DOHH2 (cell line): ENCODE results near the gene SSX4B.

ENCODE experiments used
- H3F3A ChIP-seq: fragments of 200-600 bp; sonication (generic), shearing (Covaris generic); 2 replicates; pipeline ENCODE4 v1.6.0; 2016; ENCODE audit warnings: antibody characterized with exemption, mild to moderate bottlenecking; ENCODE audit not compliant: control insufficient read depth, insufficient read depth
- H3K27ac ChIP-seq: fragments of 200-600 bp; sonication (generic); 2 replicates; pipeline ENCODE4 v1.5.1; 2014; ENCODE audit warnings: low read depth, mild to moderate bottlenecking, low read length, moderate library complexity
- H3K27me3 ChIP-seq: fragments of 200-600 bp; sonication (generic); 2 replicates; pipeline ENCODE4 v1.6.1; 2014; ENCODE audit warnings: mild to moderate bottlenecking, low read length, mixed read lengths; ENCODE audit not compliant: control insufficient read depth
- H3K36me3 ChIP-seq: fragments of 200-600 bp; sonication (generic); 2 replicates; pipeline ENCODE4 v1.6.1; 2014; ENCODE audit warnings: mild to moderate bottlenecking, low read length, moderate library complexity, mixed read lengths; ENCODE audit not compliant: control insufficient read depth
- H3K4me1 ChIP-seq: fragments of 200-600 bp; sonication (generic); 2 replicates; pipeline ENCODE4 v1.6.1; 2014; ENCODE audit warnings: mild to moderate bottlenecking, low read length, mixed read lengths; ENCODE audit not compliant: control insufficient read depth
- H3K4me2 ChIP-seq: fragments of 200-600 bp; sonication (generic); 2 replicates; pipeline ENCODE4 v1.6.0; 2014; ENCODE audit warnings: mild to moderate bottlenecking, low read length, moderate library complexity
- H3K4me3 ChIP-seq: fragments of 200-600 bp; sonication (generic); 2 replicates; pipeline ENCODE4 v1.5.1; 2014; ENCODE audit warnings: mild to moderate bottlenecking, low read length, mixed read lengths
- H3K79me2 ChIP-seq: fragments of 200-600 bp; sonication (generic); 2 replicates; pipeline ENCODE4 v1.6.1; 2014; ENCODE audit warnings: mild to moderate bottlenecking, low read length, mixed read lengths; ENCODE audit not compliant: control insufficient read depth
- H3K9me2 ChIP-seq: fragments of 200-600 bp; sonication (generic); replicated peaks from 2 replicates; pipeline ENCODE4 v1.6.1; 2014; ENCODE audit warnings: mild to moderate bottlenecking, low read length, mixed read lengths; ENCODE audit not compliant: control insufficient read depth
- H3K9me3 ChIP-seq: fragments of 200-600 bp; sonication (generic); 2 replicates; pipeline ENCODE4 v1.6.1; 2014; ENCODE audit warnings: antibody characterized with exemption, low read length, mixed read lengths; ENCODE audit not compliant: control insufficient read depth, insufficient read depth
- H4K20me1 ChIP-seq: fragments of 200-600 bp; sonication (generic); 2 replicates; pipeline ENCODE4 v1.6.0; 2014; ENCODE audit warnings: low read depth, mild to moderate bottlenecking, antibody characterized with exemption, low read length, moderate library complexity; ENCODE audit not compliant: control insufficient read depth, insufficient read depth
- CTCF ChIP-seq: fragments of 200-600 bp; sonication (generic); IDR thresholded peaks from one replicate; pipeline ENCODE4 v1.5.1; 2014; ENCODE audit warnings: antibody characterized with exemption, mild to moderate bottlenecking, low read depth, low read length; ENCODE audit not compliant: poor library complexity, severe bottlenecking
- EZH2phosphoT487 ChIP-seq: fragments of 200-600 bp; sonication (generic); IDR thresholded peaks from 2 replicates; pipeline ENCODE4 v1.6.1; 2017; ENCODE audit warnings: borderline replicate concordance, mild to moderate bottlenecking, antibody characterized with exemption, low read length, moderate library complexity, mixed read lengths

SSX4B gene

GRCh38 chrX:48458711-48459110 is 47.0 kb upstream of the SSX4B start:
- H3K4me3 ChIP-seq = no peak overlapping the region
- H3K36me3 ChIP-seq = peaks cover 26% of the 10 kb centered on the region

GRCh38 chrX:48456628-48457331 is 45.0 kb upstream of the SSX4B start:
- H3K4me2 ChIP-seq = no peak overlapping the region
- no peaks in the 10 kb centered on the region for H4K20me1 ChIP-seq
- no peak overlapping the region for H3K27ac ChIP-seq
- H3K4me3 ChIP-seq = no peak overlapping the region
- no peak for TF ChIP-seq EZH2phosphoT487
- TF ChIP-seq CTCF = no peak
- H3K27me3 ChIP-seq = no peaks in the 10 kb centered on the region
- H3K9me2 ChIP-seq = no peaks in the 10 kb centered on the region
- peaks cover 17% of the 10 kb centered on the region for H3K36me3 ChIP-seq
- no peaks in the 10 kb centered on the region for H3K4me1 ChIP-seq
- no peaks in the 10 kb centered on the region for H3F3A ChIP-seq
- H3K79me2 ChIP-seq = no peaks in the 10 kb centered on the region
- H3K9me3 ChIP-seq = no peaks in the 10 kb centered on the region

More at GRCh38 chrX:48458711-48459110, 47.0 kb upstream of the SSX4B start:
- no peaks in the 10 kb centered on the region for H3K4me1 ChIP-seq
- no peaks in the 10 kb centered on the region for H3K79me2 ChIP-seq
- no peak for TF ChIP-seq CTCF
- TF ChIP-seq EZH2phosphoT487 = no peak
- H3K27me3 ChIP-seq = no peaks in the 10 kb centered on the region
- no peaks in the 10 kb centered on the region for H3K9me3 ChIP-seq
- H3K9me2 ChIP-seq = no peaks in the 10 kb centered on the region
- no peak overlapping the region for H3K27ac ChIP-seq
- H3F3A ChIP-seq = no peaks in the 10 kb centered on the region
- H3K4me2 ChIP-seq = no peak overlapping the region
- H4K20me1 ChIP-seq = no peaks in the 10 kb centered on the region

- no peak for TF ChIP-seq EZH2phosphoT487
- no peak for TF ChIP-seq CTCF
- Histone ChIP-seq H3K79me2 (no peaks in the 10 kb centered on the region), H3K27ac (no peak overlapping the region), H4K20me1 (no peaks in the 10 kb centered on the region), H3K4me3 (no peak overlapping the region), H3K9me3 (no peaks in the 10 kb centered on the region), H3K4me1 (no peaks in the 10 kb centered on the region), H3K9me2 (no peaks in the 10 kb centered on the region), H3F3A (no peaks in the 10 kb centered on the region), H3K36me3 (no peaks in the 10 kb centered on the region), H3K27me3 (no peaks in the 10 kb centered on the region), H3K4me2 (no peak overlapping the region)
Observed at GRCh38 chrX:48451708-48452107, 39.9 kb upstream of the SSX4B start.
